ENCODE measurements around the gene WDR1. TPM values are rescaled to one million over a fixed set of nuclear protein-coding genes. Genes with fewer than 3 reads are reported as not detected.

WDR1 gene
- total and polyA plus RNA-seq, 2 donors (not counting 3 experiments of a cell fraction or from before 2014, with no cell fraction given) = 590 to 660 TPM

DNA sequence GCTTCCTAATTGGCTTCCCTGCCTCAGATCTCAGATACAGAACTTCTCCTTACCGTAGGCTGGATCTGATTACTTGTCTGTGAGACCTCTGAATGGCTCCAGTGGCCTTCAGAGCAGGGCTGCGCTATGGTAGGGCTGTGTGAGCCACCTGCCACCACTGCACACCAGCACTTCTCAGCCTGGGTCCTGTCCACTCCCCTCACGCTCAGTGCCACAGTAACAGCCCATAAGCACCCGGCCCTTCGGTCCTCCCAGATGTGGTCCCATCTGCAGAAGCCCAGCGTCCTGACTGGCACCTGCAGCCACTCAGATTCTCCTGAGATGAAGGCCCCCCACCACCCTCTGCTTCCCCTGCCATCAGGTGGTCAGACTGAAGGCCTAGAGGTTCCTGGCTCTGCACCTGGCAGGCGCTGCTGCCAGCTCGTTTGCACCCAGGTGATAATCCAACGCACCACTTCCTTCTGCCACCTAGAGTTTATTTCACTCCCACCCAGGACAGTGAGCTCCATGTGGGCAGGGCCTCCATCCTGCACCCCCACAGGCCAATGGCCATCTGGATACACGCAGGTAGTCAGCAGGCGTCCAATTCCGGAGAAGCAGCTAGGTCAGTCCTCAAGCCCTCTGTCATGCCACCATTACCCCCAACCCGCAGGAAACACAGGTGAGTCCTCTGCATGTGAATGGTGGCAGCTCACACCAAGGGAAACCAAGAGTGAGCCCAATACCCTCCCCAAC lies 5.4 kb downstream of the WDR1 start:
- Histone ChIP-seq H3K27ac (ENCODE audit: insufficient read depth, low read depth, low read length) (no peak overlapping the region), H4K20me1 (replicated peaks; ENCODE audit: control insufficient read depth, extremely low read depth, insufficient read depth, low read length) (peaks cover 2% of the 10 kb centered on the region), H3K4me3 (replicated peaks in 1 of 3; ENCODE audit: insufficient read depth in 1 of 3, low read depth in 1 of 3, low read length in 3 of 3) (no peak overlapping the region), H3K79me2 (ENCODE audit: control insufficient read depth, insufficient read depth, low read length) (peaks cover 98% of the 10 kb centered on the region), H3K4me1 (ENCODE audit: control insufficient read depth, extremely low read depth, insufficient read depth, low read length) (peaks cover 63% of the 10 kb centered on the region), H3K36me3 (ENCODE audit: control insufficient read depth in 2 of 2, extremely low read depth in 1 of 2, insufficient read depth in 2 of 2, low read length in 2 of 2) (peaks cover 36 to 39% of the 10 kb centered on the region in 2 experiments), H3K9me3 (replicated peaks; ENCODE audit: control insufficient read depth, insufficient read depth, low read length) (no peaks in the 10 kb centered on the region), H3K9ac (replicated peaks; ENCODE audit: extremely low read depth, insufficient read depth, low read length) (no peak overlapping the region), H2AFZ (ENCODE audit: low read depth, low read length) (no peak overlapping the region), H3K9me1 (replicated peaks; ENCODE audit: control insufficient read depth, extremely low read depth, insufficient read depth, low read length) (no peaks in the 10 kb centered on the region), H3K27me3 (ENCODE audit: control insufficient read depth in 2 of 2, insufficient read depth in 2 of 2, low read length in 2 of 2) (no peaks in the 10 kb centered on the region), H3K4me2 (ENCODE audit: insufficient read depth, low read length) (no peak overlapping the region)
- POLR2A ChIA-PET = interaction anchor here (1.0 kb wide), 1 partner anchor 13 kb away, joined by 3 read pairs; no protein-coding TSS in a partner anchor
- intact Hi-C loops (cut with micrococcal nuclease) = loop anchor here (10.0 kb wide), 1 partner anchor 1634 kb away; no protein-coding TSS in a partner anchor
- peak; percentile 31 for TF ChIP-seq POLR2AphosphoS5 (IDR thresholded peaks at IDR 0.05; ENCODE audit: insufficient read depth, low read depth, low read length)
- TF ChIP-seq, protein P1, sequence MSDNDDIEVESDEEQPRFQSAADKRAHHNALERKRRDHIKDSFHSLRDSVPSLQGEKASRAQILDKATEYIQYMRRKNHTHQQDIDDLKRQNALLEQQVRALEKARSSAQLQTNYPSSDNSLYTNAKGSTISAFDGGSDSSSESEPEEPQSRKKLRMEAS (IDR thresholded peaks at IDR 0.05; ENCODE audit: insufficient read depth, insufficient read length) = no peak
- CTCF ChIA-PET = interaction anchor here (7.1 kb wide), 1 partner anchor 21 kb away, joined by 40 read pairs; no protein-coding TSS in a partner anchor
- no peak for FAIRE-seq
- DNase-seq (ENCODE audit: low read depth, low spot score) = no peak
- dilution Hi-C loops (cut with MboI; ENCODE audit: extremely low pct_ligation_motif_present, low sequenced_read_pairs) = no loop called here
- no TSS peak for BruUV-seq (replicated peaks)

GRCh38 chr4:10109995-10110670 lies 6.5 kb downstream of the WDR1 start:
- no TSS peak for BruUV-seq (replicated peaks)
- H3K9me1 ChIP-seq (replicated peaks; ENCODE audit: control insufficient read depth, extremely low read depth, insufficient read depth, low read length) = no peaks in the 10 kb centered on the region
- ChIA-PET POLR2A (interaction anchor here (1.0 to 1.3 kb wide), 2 partner anchors 12 to 16 kb away, joined by 3 to 5 read pairs; no protein-coding TSS in a partner anchor), CTCF (interaction anchor here (7.1 kb wide), 1 partner anchor 20 kb away, joined by 40 read pairs; no protein-coding TSS in a partner anchor)
- FAIRE-seq = no peak
- H3K27me3 ChIP-seq (ENCODE audit: control insufficient read depth in 2 of 2, insufficient read depth in 2 of 2, low read length in 2 of 2) = no peaks in the 10 kb centered on the region
- H3K9me3 ChIP-seq (replicated peaks; ENCODE audit: control insufficient read depth, insufficient read depth, low read length) = no peaks in the 10 kb centered on the region
- H3K4me1 ChIP-seq (ENCODE audit: control insufficient read depth, extremely low read depth, insufficient read depth, low read length) = peaks cover 70% of the 10 kb centered on the region
- dilution Hi-C loops (cut with MboI; ENCODE audit: extremely low pct_ligation_motif_present, low sequenced_read_pairs) = no loop called here
- H3K4me3 ChIP-seq (replicated peaks in 1 of 3; ENCODE audit: insufficient read depth in 1 of 3, low read depth in 1 of 3, low read length in 3 of 3) = no peak overlapping the region
- peaks cover 36 to 39% of the 10 kb centered on the region in 2 experiments for H3K36me3 ChIP-seq (ENCODE audit: control insufficient read depth in 2 of 2, extremely low read depth in 1 of 2, insufficient read depth in 2 of 2, low read length in 2 of 2)
- H3K27ac ChIP-seq (ENCODE audit: insufficient read depth, low read depth, low read length) = no peak overlapping the region
- H4K20me1 ChIP-seq (replicated peaks; ENCODE audit: control insufficient read depth, extremely low read depth, insufficient read depth, low read length) = peaks cover 6% of the 10 kb centered on the region
- no peak for DNase-seq (ENCODE audit: low read depth, low spot score)
- peaks cover 98% of the 10 kb centered on the region for H3K79me2 ChIP-seq (ENCODE audit: control insufficient read depth, insufficient read depth, low read length)
- no peak overlapping the region for H3K4me2 ChIP-seq (ENCODE audit: insufficient read depth, low read length)
- no peak overlapping the region for H3K9ac ChIP-seq (replicated peaks; ENCODE audit: extremely low read depth, insufficient read depth, low read length)
- no peak for TF ChIP-seq GATA2 (IDR thresholded peaks at IDR 0.05; ENCODE audit: insufficient read depth, insufficient read length, low read depth, low read length)
- peak; percentile 35 for TF ChIP-seq POLR2AphosphoS5 (IDR thresholded peaks at IDR 0.05; ENCODE audit: insufficient read depth, low read depth, low read length)
- intact Hi-C loops (cut with micrococcal nuclease) = loop anchor here (10.0 kb wide), 1 partner anchor 1635 kb away; no protein-coding TSS in a partner anchor
- no peak overlapping the region for H2AFZ ChIP-seq (ENCODE audit: low read depth, low read length)
